Activated CD8-positive, alpha-beta T cell treated with anti-CD3 and anti-CD28 coated beads for 36 hours (primary cell): ENCODE data around the gene ROBO3. TPM values are rescaled to one million over a fixed set of nuclear protein-coding genes. Genes with fewer than 3 reads are reported as not detected.

Source experiments
- ATAC-seq: fragments of 200-7000 bp; cut with Tn5 transposase; one replicate; pipeline ENCODE4 v1.10.0; 2021; ENCODE audit warnings: mild to moderate bottlenecking, moderate library complexity
- CTCF ChIA-PET: fragments of 350-600 bp; sonication (Branson Sonifier 250); formaldehyde crosslinking; loops from one replicate; lab custom pipeline; 2021; ENCODE audit warnings: antibody characterized with exemption; lab: Charles Lee
- POLR2A ChIA-PET: fragments of 350-600 bp; sonication (Branson Sonifier 250); formaldehyde crosslinking; loops from one replicate; lab custom pipeline; 2021; ENCODE audit warnings: antibody characterized with exemption; lab: Charles Lee
- DNase-seq: peaks from one replicate; pipeline ENCODE4 v3.0.0-alpha.2; 2020
- H3K27ac Mint-ChIP-seq: one replicate; pipeline ENCODE4 v1.8.0; 2021; ENCODE audit warnings: mild to moderate bottlenecking, mixed read lengths
- H3K27me3 Mint-ChIP-seq: one replicate; pipeline ENCODE4 v1.8.0; 2021; ENCODE audit warnings: mixed read lengths
- H3K36me3 Mint-ChIP-seq: one replicate; pipeline ENCODE4 v1.8.0; 2021; ENCODE audit warnings: low read depth, mixed read lengths
- H3K4me1 Mint-ChIP-seq: one replicate; pipeline ENCODE4 v1.8.0; 2021; ENCODE audit warnings: low read depth, mixed read lengths
- H3K4me3 Mint-ChIP-seq: one replicate; pipeline ENCODE4 v1.8.0; 2021; ENCODE audit warnings: mild to moderate bottlenecking, moderate library complexity, mixed read lengths
- H3K9me3 Mint-ChIP-seq: one replicate; pipeline ENCODE4 v1.8.0; 2021; ENCODE audit warnings: mixed read lengths
- intact Hi-C: fragments of 100-400 bp; cut with micrococcal nuclease; formaldehyde crosslinking; loops from one replicate; pipeline ENCODE4 v1.10.0; 2022
- total RNA-seq, 2 experiments: library from RNA; stranded (reverse); gene quantifications; one replicate each; pipeline ENCODE4 v1.2.3, GENCODE V29; 2021
- TF ChIP-seq, protein P1 (sequence below): fragments of 200-600 bp; IDR thresholded peaks from one replicate; pipeline ENCODE4 v1.8.0; 2022; ENCODE audit warnings: antibody characterized with exemption, mild to moderate bottlenecking

The ROBO3 gene
- total RNA-seq, 2 experiments from 2014 or later: 17.6 to 18.4 TPM

GRCh38 chr11:124825876-124826275 is 39.4 kb upstream of the ROBO3 start:
- no peak for ATAC-seq
- H3K9me3 Mint-ChIP-seq: no peaks in the 10 kb centered on the region
- no peak overlapping the region for H3K4me3 Mint-ChIP-seq
- CTCF ChIA-PET: no interaction called here
- peaks cover 9% of the 10 kb centered on the region for H3K27me3 Mint-ChIP-seq
- H3K36me3 Mint-ChIP-seq: no peaks in the 10 kb centered on the region
- H3K4me1 Mint-ChIP-seq: no peaks in the 10 kb centered on the region
- H3K27ac Mint-ChIP-seq: no peak overlapping the region
- POLR2A ChIA-PET: no interaction called here
- no peak for DNase-seq
- TF ChIP-seq, protein P1, sequence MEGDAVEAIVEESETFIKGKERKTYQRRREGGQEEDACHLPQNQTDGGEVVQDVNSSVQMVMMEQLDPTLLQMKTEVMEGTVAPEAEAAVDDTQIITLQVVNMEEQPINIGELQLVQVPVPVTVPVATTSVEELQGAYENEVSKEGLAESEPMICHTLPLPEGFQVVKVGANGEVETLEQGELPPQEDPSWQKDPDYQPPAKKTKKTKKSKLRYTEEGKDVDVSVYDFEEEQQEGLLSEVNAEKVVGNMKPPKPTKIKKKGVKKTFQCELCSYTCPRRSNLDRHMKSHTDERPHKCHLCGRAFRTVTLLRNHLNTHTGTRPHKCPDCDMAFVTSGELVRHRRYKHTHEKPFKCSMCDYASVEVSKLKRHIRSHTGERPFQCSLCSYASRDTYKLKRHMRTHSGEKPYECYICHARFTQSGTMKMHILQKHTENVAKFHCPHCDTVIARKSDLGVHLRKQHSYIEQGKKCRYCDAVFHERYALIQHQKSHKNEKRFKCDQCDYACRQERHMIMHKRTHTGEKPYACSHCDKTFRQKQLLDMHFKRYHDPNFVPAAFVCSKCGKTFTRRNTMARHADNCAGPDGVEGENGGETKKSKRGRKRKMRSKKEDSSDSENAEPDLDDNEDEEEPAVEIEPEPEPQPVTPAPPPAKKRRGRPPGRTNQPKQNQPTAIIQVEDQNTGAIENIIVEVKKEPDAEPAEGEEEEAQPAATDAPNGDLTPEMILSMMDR: no peak
- intact Hi-C loops: no loop called here

GRCh38 chr11:124829986-124830385 is 35.2 kb upstream of the ROBO3 start:
- H3K4me1 Mint-ChIP-seq: no peaks in the 10 kb centered on the region
- no peak for ATAC-seq
- TF ChIP-seq, protein P1: no peak
- peaks cover 9% of the 10 kb centered on the region for H3K27me3 Mint-ChIP-seq
- H3K36me3 Mint-ChIP-seq: no peaks in the 10 kb centered on the region
- H3K4me3 Mint-ChIP-seq: no peak overlapping the region
- no peaks in the 10 kb centered on the region for H3K9me3 Mint-ChIP-seq
- ChIA-PET POLR2A (interaction anchor here (0.9 kb wide), 1 partner anchor 29 kb away, joined by 6 read pairs; the partner anchor contains the start of gene MSANTD2), CTCF (interaction anchor here (1.0 to 1.1 kb wide), 2 partner anchors 67 to 185 kb away, joined by 3 to 4 read pairs; no protein-coding TSS in a partner anchor)
- H3K27ac Mint-ChIP-seq: no peak overlapping the region
- DNase-seq: no peak
- intact Hi-C loops: no loop called here

- Mint-ChIP-seq H3K9me3 (no peaks in the 10 kb centered on the region), H3K27ac (no peak overlapping the region), H3K4me3 (no peak overlapping the region), H3K4me1 (no peaks in the 10 kb centered on the region), H3K36me3 (no peaks in the 10 kb centered on the region), H3K27me3 (peaks cover 11% of the 10 kb centered on the region)
- DNase-seq (no peak), ATAC-seq (no peak)
- CTCF ChIA-PET: no interaction called here
- POLR2A ChIA-PET: interaction anchor here (0.9 kb wide), 1 partner anchor 30 kb away, joined by 6 read pairs; the partner anchor contains the start of gene MSANTD2
- TF ChIP-seq, protein P1: no peak
- intact Hi-C loops: no loop called here
These were observed 34.5 kb upstream of the ROBO3 start for GRCh38 chr11:124830749-124831148.

- ATAC-seq: no peak
- no peaks in the 10 kb centered on the region for H3K36me3 Mint-ChIP-seq
- H3K4me1 Mint-ChIP-seq: peaks cover 6% of the 10 kb centered on the region
- H3K27ac Mint-ChIP-seq: no peak overlapping the region
- TF ChIP-seq, protein P1: no peak
- POLR2A ChIA-PET: no interaction called here
- intact Hi-C loops: no loop called here
- no peak for DNase-seq
- peaks cover 11% of the 10 kb centered on the region for H3K27me3 Mint-ChIP-seq
- no peaks in the 10 kb centered on the region for H3K9me3 Mint-ChIP-seq
- no peak overlapping the region for H3K4me3 Mint-ChIP-seq
- CTCF ChIA-PET: interaction anchor here (1.9 kb wide), 1 partner anchor 85 kb away, joined by 7 read pairs; no protein-coding TSS in a partner anchor
These were observed 33.3 kb upstream of the ROBO3 start for GRCh38 chr11:124831897-124832296.

- no peaks in the 10 kb centered on the region for H3K36me3 Mint-ChIP-seq
- no peaks in the 10 kb centered on the region for H3K9me3 Mint-ChIP-seq
- no peak overlapping the region for H3K27ac Mint-ChIP-seq
- ChIA-PET POLR2A (interaction anchor here (0.9 kb wide), 1 partner anchor 31 kb away, joined by 3 read pairs; no protein-coding TSS in a partner anchor), CTCF (interaction anchor here (1.9 to 4.9 kb wide), 3 partner anchors 34 to 162 kb away, joined by 7 to 62 read pairs (median 12); no protein-coding TSS in a partner anchor)
- no peak overlapping the region for H3K4me3 Mint-ChIP-seq
- DNase-seq (no peak), ATAC-seq (no peak)
- H3K27me3 Mint-ChIP-seq: peaks cover 12% of the 10 kb centered on the region
- intact Hi-C loops: no loop called here
- TF ChIP-seq, protein P1: no peak
- peaks cover 10% of the 10 kb centered on the region for H3K4me1 Mint-ChIP-seq
These were observed 32.7 kb upstream of the ROBO3 start for GRCh38 chr11:124832571-124832970.
